NCI-H345 treated with DMSO at 0.1 percent for 48 hours (cell line): ENCODE results near the gene FIBCD1.
"Not testable (repeated sequence)": the region's sequence is repeated elsewhere in the genome, so short reads cannot be mapped to it uniquely, and the experiment has no call there.

Experiments used
- DNase-seq: peaks from one replicate; lab custom pipeline; 2025; ENCODE audit not compliant: unreplicated experiment; lab: John Stamatoyannopoulos, UW

FIBCD1 gene

DNA sequence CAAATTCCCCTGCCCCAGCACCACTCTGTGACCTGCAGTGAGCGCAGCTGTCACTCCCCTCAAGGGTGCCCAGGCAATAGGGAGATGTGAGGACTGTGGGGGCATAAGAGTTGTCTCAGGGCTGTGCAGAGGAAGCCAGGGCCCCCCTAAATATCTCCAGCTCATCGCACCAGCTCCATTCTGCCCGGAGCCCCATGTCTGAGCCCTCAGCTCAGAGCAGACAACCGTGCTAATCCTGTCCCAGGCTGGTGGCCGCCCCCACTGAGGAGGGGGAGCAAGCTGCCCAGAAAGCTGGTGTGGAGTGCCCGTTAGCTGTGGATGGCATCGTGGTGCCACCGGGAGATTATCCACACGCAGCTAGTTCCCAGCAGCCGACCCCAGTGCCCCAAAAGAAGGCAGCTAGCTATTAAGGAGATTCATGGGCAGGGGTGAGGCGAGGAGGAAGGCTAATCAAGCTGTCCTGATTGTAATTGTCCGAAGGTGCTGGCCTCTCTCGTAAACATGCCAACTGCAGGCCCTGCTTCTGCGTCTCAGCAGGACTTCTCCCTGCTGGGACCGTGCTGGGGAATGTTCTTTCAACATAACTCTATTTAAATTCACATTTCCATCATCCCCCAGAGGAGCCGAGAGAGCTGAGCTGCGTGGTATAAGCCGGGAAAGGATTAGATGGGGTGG, 17.0 kb upstream of the FIBCD1 start:
- DNase-seq, result no peak

- not testable (repeated sequence) for DNase-seq
These were observed 15.9 kb upstream of the FIBCD1 start for GRCh38 chr9:130954925-130955324.

DNA sequence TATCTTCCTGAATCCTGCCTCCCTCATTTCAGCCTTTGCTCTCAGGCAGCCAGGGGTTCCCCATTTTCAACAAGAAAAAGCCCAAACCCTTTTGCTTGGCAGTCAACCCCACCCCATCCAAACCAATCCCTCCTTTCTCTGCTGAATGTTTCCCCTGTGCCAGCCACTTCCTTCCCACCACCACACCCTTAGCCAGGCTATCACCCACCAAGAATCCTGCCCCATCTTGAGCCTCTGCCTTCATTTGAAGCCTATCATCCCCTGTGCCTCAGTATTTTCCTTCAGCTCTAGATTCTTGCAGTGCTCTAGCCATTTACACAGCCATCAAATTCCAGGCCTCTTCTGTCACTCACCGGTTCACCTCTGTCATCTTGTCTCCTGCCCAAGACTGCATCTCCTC, 15.3 kb upstream of the FIBCD1 start:
- DNase-seq, result no peak

DNA sequence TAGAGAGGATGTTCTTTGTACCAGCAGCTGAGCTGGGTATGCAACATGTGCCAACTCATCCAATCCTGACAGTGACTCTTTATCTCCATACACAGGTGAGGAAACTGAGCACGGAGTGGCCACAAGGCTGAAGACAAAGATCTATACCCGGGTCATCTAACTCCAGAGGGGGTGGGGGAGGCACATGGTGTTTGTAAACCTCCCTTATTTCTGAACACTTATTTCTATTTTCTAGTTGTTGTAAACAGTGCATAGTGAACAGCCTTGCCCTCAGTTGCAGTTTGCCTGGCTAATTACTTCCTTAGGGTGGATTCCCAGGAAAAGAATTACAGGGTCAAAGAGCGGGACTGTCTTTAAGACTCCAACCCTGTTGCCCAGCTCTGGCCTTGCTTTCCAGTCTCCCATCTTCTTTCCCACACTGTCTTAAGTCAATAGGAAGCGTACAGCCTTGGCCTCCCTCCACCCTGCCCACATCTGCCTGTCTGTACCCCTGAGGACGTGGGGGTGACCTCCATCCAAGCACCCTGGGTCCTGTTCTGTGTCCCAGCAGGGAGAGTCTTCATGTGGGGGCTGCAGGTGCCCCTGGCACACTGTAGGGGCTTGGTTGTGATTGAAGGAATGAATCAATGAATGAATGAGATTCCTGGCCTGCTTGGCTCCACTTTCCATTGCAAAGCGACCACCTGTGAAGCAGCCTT, 13.2 kb upstream of the FIBCD1 start:
- DNase-seq, result no peak

- DNase-seq, result no peak
These were observed 10.9 kb upstream of the FIBCD1 start for GRCh38 chr9:130950039-130950311.

- no peak for DNase-seq
These were observed 10.4 kb upstream of the FIBCD1 start for GRCh38 chr9:130949188-130950038.

DNA sequence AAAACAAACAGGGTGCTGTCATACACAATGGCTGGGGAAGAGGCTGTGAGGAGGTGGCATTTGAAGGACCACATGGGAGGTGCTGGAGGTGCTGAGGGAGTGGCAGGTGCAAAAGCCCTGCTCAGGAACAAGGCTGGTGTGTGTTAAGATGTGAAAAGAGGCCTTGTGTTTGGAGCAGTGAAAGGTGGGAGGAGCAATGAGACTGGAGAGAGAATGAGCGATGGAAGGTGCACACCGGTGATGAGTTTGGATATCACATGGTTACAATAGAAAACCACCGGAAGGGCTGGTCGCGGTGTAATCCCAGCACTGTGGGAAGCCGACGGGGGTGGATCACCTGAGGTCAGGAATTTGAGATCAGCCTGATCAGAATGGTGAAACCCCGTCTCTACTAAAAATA, 9.2 kb upstream of the FIBCD1 start:
- peak; percentile 63 for DNase-seq

DNA sequence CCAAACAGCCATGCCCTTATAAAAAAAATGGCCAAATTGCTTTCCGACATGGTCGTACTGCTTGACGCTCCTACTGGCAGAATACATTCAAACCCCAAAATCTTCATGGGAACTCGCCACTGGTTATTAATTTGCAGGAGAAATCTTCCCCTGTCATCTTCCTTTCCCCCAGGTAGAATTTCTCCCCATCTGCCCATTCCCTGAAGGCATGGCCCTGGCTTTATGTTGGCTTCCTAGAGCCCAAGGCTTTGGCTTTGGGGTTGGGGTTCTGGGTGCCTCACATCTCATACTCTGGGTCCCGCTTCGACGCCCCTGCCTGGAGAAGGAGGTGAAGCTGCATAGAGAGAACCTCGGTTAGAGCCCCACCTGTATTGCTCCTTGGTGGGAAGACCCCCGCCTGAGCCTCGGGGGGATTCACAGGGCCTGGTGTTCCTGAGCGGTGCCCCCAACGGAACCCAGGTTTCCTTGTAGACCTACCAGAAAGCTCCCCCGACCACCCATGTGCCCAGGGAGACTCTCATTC, 8.6 kb upstream of the FIBCD1 start:
- no peak for DNase-seq

DNA sequence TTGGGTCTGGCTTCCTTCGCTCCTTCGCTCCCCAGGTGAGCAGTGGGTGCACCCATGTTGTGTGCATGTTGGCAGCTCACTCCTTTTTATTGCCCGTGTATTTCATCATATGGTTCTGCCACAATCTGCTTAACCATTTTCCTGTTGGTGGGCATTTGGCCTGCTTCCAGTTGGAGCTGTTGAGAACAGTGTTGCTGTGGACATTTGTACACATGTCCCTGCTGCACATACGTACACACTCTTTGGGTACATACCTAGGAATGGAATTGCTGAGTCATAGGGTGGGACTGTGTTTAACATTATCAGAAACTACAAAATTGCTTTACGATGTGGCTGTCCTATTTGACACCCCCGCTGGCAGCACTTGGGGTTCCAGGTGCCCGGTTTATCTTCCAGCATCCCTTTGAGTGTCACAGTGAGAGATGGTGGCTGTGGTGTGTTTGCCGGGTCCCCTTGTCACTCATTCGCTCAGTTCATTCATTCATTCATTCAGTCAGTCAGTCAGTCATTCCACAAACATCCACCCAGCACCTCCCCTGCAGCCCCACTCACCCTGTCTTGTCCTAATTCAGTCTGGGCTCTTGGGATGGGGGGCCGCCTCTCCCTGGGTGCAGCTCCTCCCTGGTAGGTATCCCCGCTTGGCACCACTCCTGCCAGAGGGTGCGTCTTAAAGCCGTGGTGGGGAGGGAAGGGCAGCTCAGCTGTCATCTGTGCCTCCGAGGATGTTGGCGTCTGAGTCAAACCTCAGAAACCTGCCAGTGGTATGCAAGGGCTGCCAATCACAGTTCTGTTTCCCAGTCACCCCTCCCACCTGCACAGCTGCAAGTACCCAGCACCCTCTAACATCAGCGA, 7.9 kb upstream of the FIBCD1 start:
- DNase-seq, result no peak

DNA sequence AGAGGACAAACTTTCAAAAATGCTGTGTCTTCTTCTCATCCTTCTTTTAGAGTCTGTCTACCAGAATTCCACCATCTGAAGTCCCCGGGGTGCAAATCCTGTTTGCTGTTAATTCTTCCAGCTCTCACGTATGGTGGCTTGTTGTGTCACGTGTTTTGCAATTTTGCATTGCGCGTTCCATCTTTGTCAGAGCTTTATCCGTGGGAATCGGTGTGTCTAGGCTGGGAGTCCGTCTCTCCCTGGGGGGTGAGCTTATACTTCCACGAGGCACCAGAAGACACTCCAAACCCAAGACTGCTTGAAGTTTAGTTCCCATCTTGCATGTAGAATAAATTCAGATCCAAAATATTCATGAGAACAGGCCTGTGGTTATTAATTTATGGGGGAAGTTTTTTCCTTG, 6.1 kb upstream of the FIBCD1 start:
- no peak for DNase-seq

DNA sequence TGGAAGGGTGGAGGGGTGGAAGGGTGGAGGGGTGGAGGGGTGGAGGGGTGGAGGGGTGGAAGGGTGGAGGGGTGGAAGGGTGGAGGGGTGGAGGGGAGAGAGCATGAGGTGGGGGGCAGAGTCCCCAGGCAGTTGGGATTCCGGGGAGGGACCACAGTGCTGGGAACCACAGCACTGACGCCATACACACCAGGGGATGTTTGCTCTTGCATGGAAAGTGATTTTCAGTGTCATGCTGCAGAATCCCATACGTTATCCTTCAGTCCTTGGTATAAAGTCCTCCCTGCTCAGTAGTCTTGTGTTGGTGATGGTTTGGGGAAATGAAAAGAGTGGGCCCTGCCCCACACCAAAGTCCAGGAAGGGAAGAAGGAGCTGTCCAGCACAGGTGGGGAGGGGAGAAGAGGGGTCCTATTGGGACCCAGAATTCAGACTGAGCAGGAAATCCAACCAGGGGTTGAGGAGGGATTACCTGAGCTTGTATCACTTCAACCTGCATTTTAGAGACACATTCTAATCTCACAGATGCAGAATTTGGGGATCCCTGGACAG, 5.5 kb upstream of the FIBCD1 start:
- DNase-seq, result peak; percentile 24

DNA sequence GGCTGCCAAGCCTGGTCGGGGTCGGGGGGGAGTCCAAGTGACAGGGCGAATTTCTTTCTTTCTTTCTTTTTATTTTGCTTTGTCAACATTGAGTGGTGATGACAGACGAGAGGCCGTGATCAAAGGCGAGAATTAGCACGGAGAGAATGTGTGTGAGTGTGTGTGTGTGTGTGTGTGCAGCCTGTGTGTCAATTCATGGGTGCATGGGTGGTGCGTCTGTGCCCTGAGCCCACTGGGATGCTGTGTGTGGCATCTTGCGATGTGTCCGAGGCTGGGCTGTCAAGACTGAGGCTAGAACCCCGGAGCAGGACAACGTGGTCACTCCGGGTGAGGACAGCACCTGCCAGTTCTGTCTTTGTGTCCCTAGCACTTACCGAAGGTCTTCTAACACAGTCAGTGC, 4.7 kb upstream of the FIBCD1 start:
- no peak for DNase-seq

- no peak for DNase-seq
These were observed 4.2 kb upstream of the FIBCD1 start for GRCh38 chr9:130943221-130943620.

GRCh38 chr9:130942679-130943078, 3.6 kb upstream of the FIBCD1 start:
- no peak for DNase-seq

DNA sequence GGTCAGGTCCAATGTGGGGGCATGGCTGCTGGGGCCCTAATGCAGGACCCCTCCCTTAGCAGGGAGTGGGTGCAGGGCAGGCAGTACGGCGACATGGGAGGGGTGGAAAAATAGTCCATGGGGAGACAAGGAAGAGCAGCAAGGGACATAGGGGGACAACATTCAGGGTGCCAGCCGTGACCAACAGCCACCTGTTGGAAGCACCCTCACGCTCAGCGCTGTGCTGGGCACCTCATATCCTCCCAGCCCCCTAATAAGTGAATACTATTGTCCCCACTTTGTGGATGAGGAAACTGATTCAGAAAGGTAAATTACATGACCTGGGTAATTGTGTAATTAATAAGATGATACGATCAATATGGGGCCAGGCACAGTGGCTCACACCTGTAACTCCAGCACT, 3.0 kb upstream of the FIBCD1 start:
- no peak for DNase-seq

- DNase-seq, result peak; percentile 76
These were observed 1.9 kb upstream of the FIBCD1 start for GRCh38 chr9:130940693-130941576.

GRCh38 chr9:130940027-130940549, 1.0 kb upstream of the FIBCD1 start:
- DNase-seq, result no peak

GRCh38 chr9:130939405-130940026, 469 bp upstream of the FIBCD1 start:
- no peak for DNase-seq

- DNase-seq, result no peak
These were observed 829 bp downstream of the FIBCD1 start for GRCh38 chr9:130938184-130938651.
